Peyer's patch (tissue), 4 donors: ENCODE data around the gene WNT1. TPM values are rescaled to one million over a fixed set of nuclear protein-coding genes. Genes with fewer than 3 reads are reported as not detected.
A peak's percentile ranks its signal among the peaks of the same experiment; 100 is the strongest.

Experiments
- DNase-seq, 3 donors: peaks; one replicate each; pipeline ENCODE4 v3.0.0-alpha.2; 2017 to 2019
- H3K27ac ChIP-seq, 4 donors: fragments of 200-600 bp; sonication (generic); one replicate each; pipeline ENCODE4 v1.5.1; 2016 to 2019
- H3K27me3 ChIP-seq, 2 donors: fragments of 200-600 bp; sonication (generic); one replicate each; pipeline ENCODE4 v1.5.1; 2019
- H3K36me3 ChIP-seq, 3 donors: fragments of 200-600 bp; sonication (generic); one replicate each; pipeline ENCODE4 v1.5.1; 2016 to 2019
- H3K4me1 ChIP-seq, 4 donors: fragments of 200-600 bp; sonication (generic); one replicate each; pipeline ENCODE4 v1.5.1; 2016 to 2019
- H3K4me3 ChIP-seq, 4 donors: fragments of 200-600 bp; sonication (generic); 1 replicate in 3 of 4; 2 replicates in 1 of 4; pipeline ENCODE4 v1.5.1; 2016 to 2019; ENCODE audit warnings: mild to moderate bottlenecking in 1 of 4
- H3K9me3 ChIP-seq, 4 donors: fragments of 200-600 bp; sonication (generic); one replicate each; pipeline ENCODE4 v1.5.1; 2016 to 2019; ENCODE audit warnings: mild to moderate bottlenecking in 1 of 4
- CTCF ChIP-seq, 6 experiments: fragments of 450-650 bp in 4 of 6; fragments of 200-600 bp in 2 of 6; sonication (generic) in 1 of 6; IDR thresholded peaks; one replicate each; pipeline ENCODE4 v1.5.1; 2017 to 2019; ENCODE audit warnings: antibody characterized with exemption in 6 of 6, mild to moderate bottlenecking in 3 of 6, moderate library complexity in 1 of 6
- POLR2A ChIP-seq, 2 donors: fragments of 450-650 bp; IDR thresholded peaks; one replicate each; pipeline ENCODE4 v1.5.1; 2017; ENCODE audit warnings: antibody characterized with exemption in 2 of 2, mild to moderate bottlenecking in 2 of 2, moderate library complexity in 2 of 2
- total RNA-seq, 4 donors: library from RNA; depleted of rRNA; stranded (reverse); fragments of >200 nt; gene quantifications; one replicate each; pipeline ENCODE4 v1.1.0, GENCODE V29; 2016

Gene WNT1
- total RNA-seq, 4 donors from 2014 or later = not detected

GRCh38 chr12:48999371-49000131 lies 21.4 kb downstream of the WNT1 start, which contains the start of gene DDN:
Gene DDN (minus strand): TSS chr12:48999375. CDS start chr12:48999287, 88 bp downstream.
- Histone ChIP-seq H3K27ac (peak within 1 kb of the TSS in 1 of 4 donors; percentile 49), H3K4me1 (peaks cover 0 to 42% (median 33%) of the 10 kb centered on the region in 4 donors), H3K4me3 (peak within 1 kb of the TSS; percentile 40 to 64 (median 54)), H3K27me3 (peaks cover 0 to 20% of the 10 kb centered on the region in 2 donors), H3K9me3 (no peaks in the 10 kb centered on the region), H3K36me3 (peaks cover 0 to 35% (median 0%) of the 10 kb centered on the region in 3 donors)
- DNase-seq = no peak
- TF ChIP-seq CTCF (IDR thresholded peaks at IDR 0.05) (no peak), POLR2A (IDR thresholded peaks at IDR 0.05) (no peak)

- Histone ChIP-seq H3K4me1 (peaks cover 0 to 37% (median 31%) of the 10 kb centered on the region in 4 donors), H3K9me3 (no peaks in the 10 kb centered on the region), H3K27ac (no peak overlapping the region), H3K36me3 (peaks cover 0 to 43% (median 0%) of the 10 kb centered on the region in 3 donors), H3K4me3 (no peak overlapping the region), H3K27me3 (peaks cover 0 to 15% of the 10 kb centered on the region in 2 donors)
- no peak for TF ChIP-seq CTCF (IDR thresholded peaks at IDR 0.05)
- TF ChIP-seq POLR2A (IDR thresholded peaks at IDR 0.05) = no peak
- DNase-seq = no peak
These were observed 22.2 kb downstream of the WNT1 start for GRCh38 chr12:49000346-49000745.

GRCh38 chr12:49008943-49009342 lies 30.8 kb downstream of the WNT1 start:
- Histone ChIP-seq H3K27me3 (no peaks in the 10 kb centered on the region), H3K9me3 (no peaks in the 10 kb centered on the region), H3K4me3 (no peak overlapping the region), H3K27ac (no peak overlapping the region), H3K4me1 (no peaks in the 10 kb centered on the region), H3K36me3 (peaks cover 0 to 59% (median 0%) of the 10 kb centered on the region in 3 donors)
- TF ChIP-seq POLR2A (IDR thresholded peaks at IDR 0.05) = no peak
- no peak for DNase-seq

GRCh38 chr12:49010092-49010668 lies 32.1 kb downstream of the WNT1 start:
- Histone ChIP-seq H3K4me1 (no peaks in the 10 kb centered on the region), H3K27me3 (no peaks in the 10 kb centered on the region), H3K27ac (no peak overlapping the region), H3K36me3 (peaks cover 0 to 47% (median 0%) of the 10 kb centered on the region in 3 donors), H3K9me3 (no peaks in the 10 kb centered on the region), H3K4me3 (no peak overlapping the region)
- DNase-seq = no peak
- no peak for TF ChIP-seq CTCF (IDR thresholded peaks at IDR 0.05)
- no peak for TF ChIP-seq POLR2A (IDR thresholded peaks at IDR 0.05)

GRCh38 chr12:49012739-49013138 lies 34.6 kb downstream of the WNT1 start:
- DNase-seq = no peak
- Histone ChIP-seq H3K4me1 (peaks cover 0 to 11% (median 2%) of the 10 kb centered on the region in 4 donors), H3K27me3 (no peaks in the 10 kb centered on the region), H3K27ac (no peak overlapping the region), H3K36me3 (peaks cover 0 to 39% (median 0%) of the 10 kb centered on the region in 3 donors), H3K9me3 (no peaks in the 10 kb centered on the region), H3K4me3 (no peak overlapping the region)
- no peak for TF ChIP-seq CTCF (IDR thresholded peaks at IDR 0.05)
- TF ChIP-seq POLR2A (IDR thresholded peaks at IDR 0.05) = no peak

GRCh38 chr12:49013428-49013827 lies 35.3 kb downstream of the WNT1 start:
- no peak overlapping the region for H3K4me3 ChIP-seq
- H3K27me3 ChIP-seq = no peaks in the 10 kb centered on the region

More at GRCh38 chr12:49013428-49013827, 35.3 kb downstream of the WNT1 start:
- Histone ChIP-seq H3K9me3 (no peaks in the 10 kb centered on the region), H3K36me3 (peaks cover 0 to 32% (median 0%) of the 10 kb centered on the region in 3 donors), H3K4me1 (peaks cover 0 to 13% (median 2%) of the 10 kb centered on the region in 4 donors), H3K27ac (peak overlapping the region in 1 of 4 donors; percentile 15)
- DNase-seq = no peak
- TF ChIP-seq POLR2A (IDR thresholded peaks at IDR 0.05) (no peak), CTCF (IDR thresholded peaks at IDR 0.05) (no peak)
